Measurements from ENCODE around the gene ZNF750.

ZNF750 gene

DNA sequence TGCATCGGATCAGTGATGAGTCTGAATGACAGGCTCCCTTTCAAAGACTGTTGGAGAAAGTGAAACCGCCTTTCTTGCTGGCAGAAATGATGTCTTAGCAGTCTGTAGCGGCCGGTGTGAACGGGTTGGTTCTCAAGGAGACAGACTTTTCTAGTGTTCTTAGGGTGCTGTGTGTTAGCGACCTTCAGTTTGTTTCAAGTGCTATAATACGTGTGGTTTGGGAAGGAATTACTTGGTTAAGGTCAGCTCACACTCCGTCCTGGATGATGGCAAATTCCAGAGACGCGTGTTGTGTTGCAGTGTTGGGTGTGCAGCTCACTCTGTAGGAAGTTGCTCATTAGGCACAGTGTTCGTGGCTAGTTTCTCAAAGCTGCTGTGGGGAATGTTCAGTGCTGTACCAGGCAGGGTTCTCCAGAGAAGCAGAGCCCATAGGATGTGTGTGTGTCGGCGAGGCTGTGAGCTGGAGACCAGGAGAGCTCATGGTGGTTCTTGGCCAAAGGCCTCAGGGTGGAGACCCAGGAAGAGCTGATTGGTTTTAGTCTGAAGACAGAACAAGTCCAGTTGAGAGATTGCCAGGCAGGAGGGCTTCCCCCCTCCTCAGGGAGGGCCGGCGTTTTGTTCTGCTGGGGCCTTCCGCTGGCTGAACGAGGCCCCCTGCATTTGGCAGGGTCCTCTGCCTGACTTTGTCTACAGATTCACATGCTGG is 37.6 kb downstream of the ZNF750 start:
- DNase-seq (ENCODE audit: low read depth) = no peak
- TF ChIP-seq CTCF (IDR thresholded peaks at IDR 0.05; ENCODE audit: insufficient read depth, low read depth, low read length, missing control alignments) = no peak
- no peak overlapping the region for H3K4me3 ChIP-seq (ENCODE audit: low read depth, low read length)

DNA sequence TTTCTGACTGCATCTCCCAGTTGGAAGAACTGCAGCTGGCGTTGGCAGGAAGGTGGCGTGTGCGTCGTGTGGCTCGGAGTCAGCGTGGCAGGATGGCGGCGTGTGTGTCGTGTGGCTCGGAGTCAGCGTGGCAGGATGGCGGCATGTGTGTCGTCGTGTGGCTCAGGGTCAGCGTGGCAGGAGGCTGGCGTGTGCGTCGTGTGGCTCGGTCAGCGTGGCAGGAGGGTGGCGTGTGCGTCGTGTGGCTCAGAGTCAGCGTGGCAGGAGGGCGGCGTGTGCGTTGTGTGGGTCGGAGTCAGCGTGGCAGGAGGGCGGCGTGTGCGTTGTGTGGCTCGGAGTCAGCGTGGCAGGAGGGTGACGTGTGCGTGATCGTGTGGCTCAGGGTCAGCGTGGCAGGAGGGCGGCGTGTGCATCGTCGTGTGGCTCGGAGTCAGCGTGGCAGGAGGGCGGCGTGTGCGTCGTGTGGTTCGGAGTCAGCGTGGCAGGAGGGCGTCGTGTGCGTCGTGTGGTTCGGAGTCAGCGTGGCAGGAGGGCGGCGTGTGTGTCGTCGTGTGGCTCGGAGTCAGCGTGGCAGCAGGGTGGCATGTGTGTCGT is 38.3 kb downstream of the ZNF750 start:
- TF ChIP-seq CTCF (IDR thresholded peaks at IDR 0.05; ENCODE audit: insufficient read depth, low read depth, low read length, missing control alignments) = no peak
- DNase-seq (ENCODE audit: low read depth) = no peak

DNA sequence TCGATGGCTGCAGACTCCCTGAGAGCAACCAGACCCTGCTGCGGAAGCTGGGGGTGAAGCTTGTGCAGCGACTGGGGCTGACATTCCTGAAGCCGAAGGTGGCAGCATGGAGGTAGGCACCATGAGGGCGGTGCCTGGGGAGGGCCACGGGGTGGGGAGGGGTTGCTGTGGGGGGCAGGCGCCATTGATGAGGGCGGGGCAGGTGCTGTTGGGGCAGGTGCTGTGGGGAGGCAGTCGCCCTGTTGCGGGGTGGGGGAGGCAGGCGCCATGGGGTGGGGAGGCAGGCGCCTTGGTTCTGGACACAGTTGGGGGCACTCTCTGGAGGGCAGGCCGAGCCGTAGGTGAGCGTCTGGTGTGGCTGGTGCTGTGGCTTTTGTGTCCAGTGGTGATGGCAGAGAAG is 38.9 kb downstream of the ZNF750 start:
- H3K4me3 ChIP-seq (ENCODE audit: low read depth, low read length) = no peak overlapping the region
- no peak for TF ChIP-seq CTCF (IDR thresholded peaks at IDR 0.05; ENCODE audit: insufficient read depth, low read depth, low read length, missing control alignments)
- no peak for DNase-seq (ENCODE audit: low read depth)

More for the DNA sequence above, 38.3 kb downstream of the ZNF750 start:
- H3K4me3 ChIP-seq (ENCODE audit: low read depth, low read length) = no peak overlapping the region

GRCh38 chr17:82799591-82799990 is 40.2 kb downstream of the ZNF750 start:
- no peak for TF ChIP-seq CTCF (IDR thresholded peaks at IDR 0.05; ENCODE audit: insufficient read depth, low read depth, low read length, missing control alignments)
- H3K4me3 ChIP-seq (ENCODE audit: low read depth, low read length) = no peak overlapping the region
- no peak for DNase-seq (ENCODE audit: low read depth)

- no peak for TF ChIP-seq CTCF (IDR thresholded peaks at IDR 0.05; ENCODE audit: insufficient read depth, low read depth, low read length, missing control alignments)
- no peak overlapping the region for H3K4me3 ChIP-seq (ENCODE audit: low read depth, low read length)
- DNase-seq (ENCODE audit: low read depth) = no peak
Observed at GRCh38 chr17:82798752-82799151, 41.1 kb downstream of the ZNF750 start.

DNA sequence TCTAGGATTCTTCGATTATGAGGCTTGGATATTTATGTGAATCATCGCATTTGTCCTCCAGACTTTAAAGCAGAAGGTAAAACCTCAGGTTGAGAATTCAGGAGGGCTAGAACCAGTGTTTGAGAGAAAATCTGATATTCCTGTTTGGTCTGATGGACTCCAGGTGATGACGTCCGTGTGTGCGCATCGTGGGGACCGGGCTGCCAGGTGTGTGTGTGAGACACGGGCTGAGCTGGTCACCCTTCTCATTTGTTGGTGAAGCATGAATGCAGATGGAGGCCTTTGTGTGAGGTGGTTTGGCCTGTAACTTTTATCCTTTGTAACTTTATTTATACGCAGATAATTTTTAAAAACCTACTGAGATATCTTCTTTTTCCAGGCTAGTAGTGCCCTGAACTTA is 42.8 kb downstream of the ZNF750 start:
- DNase-seq (ENCODE audit: low read depth) = no peak
- no peak for TF ChIP-seq CTCF (IDR thresholded peaks at IDR 0.05; ENCODE audit: insufficient read depth, low read depth, low read length, missing control alignments)
- H3K4me3 ChIP-seq (ENCODE audit: low read depth, low read length) = no peak overlapping the region

- no peak for TF ChIP-seq CTCF (IDR thresholded peaks at IDR 0.05; ENCODE audit: insufficient read depth, low read depth, low read length, missing control alignments)
- no peak overlapping the region for H3K4me3 ChIP-seq (ENCODE audit: low read depth, low read length)
- no peak for DNase-seq (ENCODE audit: low read depth)
Observed at GRCh38 chr17:82795615-82796014, 44.2 kb downstream of the ZNF750 start.
